ENCODE data around the gene ZNF385D.
"Not testable (repeated sequence)": the region's sequence is repeated elsewhere in the genome, so short reads cannot be mapped to it uniquely, and the experiment has no call there.

ZNF385D gene

GRCh38 chr3:21435871-21436270 is 315.1 kb downstream of the ZNF385D start:
- DNase-seq = no peak

DNA sequence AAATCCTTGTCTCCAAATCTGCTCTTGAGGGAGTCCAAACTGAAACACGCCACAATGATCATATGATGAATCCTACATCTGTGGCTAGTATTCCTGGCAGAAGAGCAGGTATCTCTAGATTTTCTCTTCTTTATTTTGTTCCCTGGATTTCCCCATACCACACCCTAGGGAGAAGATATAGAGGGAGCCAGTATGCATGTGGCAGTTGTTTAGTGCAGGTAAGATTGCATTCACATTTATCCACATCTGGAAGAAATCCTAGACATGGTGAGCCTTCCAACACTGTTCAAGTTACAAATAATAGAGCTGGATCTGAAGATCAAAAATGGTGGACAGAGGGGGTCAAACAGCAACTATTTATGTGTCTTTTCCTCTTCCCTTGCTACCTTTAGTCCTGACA is 316.7 kb downstream of the ZNF385D start:
- DNase-seq = no peak

DNA sequence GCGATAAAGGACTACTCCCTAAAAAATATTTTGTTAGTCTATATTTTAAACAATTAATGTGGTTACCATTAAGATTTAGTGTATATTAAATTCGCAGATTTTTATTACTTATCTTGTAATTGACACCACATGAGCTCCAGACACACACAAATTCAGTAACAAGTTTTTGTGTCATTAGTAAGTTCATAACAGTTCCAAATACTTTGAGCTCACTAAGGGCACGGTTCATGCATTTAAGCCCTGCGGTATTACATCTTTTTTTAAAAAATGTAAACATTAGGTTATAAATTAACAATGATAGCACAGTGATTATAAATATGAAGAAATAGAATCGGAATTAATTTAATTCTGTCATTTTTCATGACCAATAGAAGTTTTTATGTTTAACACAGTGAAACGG is 317.3 kb downstream of the ZNF385D start:
- no peak for DNase-seq

DNA sequence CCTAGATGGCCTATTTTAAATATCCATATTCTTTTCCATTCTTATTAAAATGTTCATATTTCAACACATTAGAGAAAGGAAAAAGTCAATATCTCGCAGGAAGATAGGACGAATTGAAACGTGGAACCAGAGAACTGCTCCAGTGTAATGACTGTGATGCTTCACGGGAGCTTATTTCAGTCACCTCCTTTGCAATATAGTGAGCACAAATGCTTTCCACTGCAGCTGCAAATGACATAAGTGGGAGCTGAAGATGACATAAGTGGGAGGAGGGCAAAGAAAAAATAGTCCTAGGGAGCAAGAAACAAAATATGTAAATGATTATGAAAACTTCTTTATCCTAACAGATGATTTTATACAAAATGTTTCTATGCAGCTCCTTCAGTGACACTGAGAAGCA is 324.1 kb downstream of the ZNF385D start:
- DNase-seq = no peak

DNA sequence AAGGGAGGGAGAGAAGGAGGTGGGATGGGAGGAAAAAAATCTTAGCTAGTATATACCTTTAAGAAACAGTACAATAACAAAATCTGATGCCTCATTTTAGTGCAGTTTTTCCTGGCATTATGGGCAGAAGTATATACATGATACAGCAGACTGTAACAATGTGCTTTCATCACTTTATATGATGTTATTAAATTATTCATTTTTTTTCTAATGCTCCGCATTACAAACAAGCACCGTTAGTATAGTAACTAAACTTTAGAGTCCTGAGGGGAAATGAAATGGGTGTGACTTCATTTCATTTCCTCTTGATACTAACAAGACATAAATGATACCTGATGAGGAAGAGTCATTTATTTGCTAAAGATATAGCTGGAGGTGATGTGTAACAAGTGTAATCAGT is 325.3 kb downstream of the ZNF385D start:
- DNase-seq = no peak

GRCh38 chr3:21421096-21421495 is 329.9 kb downstream of the ZNF385D start:
- no peak for DNase-seq

DNA sequence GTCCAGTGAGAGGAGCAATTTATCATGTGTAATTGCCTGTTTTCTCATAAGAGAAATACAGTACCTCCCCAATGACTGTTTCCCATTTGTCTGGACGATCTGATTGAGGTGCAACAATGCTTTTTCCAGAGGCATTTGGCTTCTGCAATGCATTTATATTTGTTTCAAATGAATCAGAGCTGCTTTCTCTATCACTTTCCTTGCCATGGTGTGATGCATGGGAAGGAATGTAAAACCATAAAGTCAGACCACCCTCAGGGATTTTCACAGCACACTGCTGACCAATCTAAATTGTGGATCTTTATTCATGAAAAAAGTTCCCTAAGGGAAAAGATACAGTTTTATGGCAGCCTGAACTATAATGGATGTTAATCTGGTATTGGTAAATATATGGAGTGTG is 333.0 kb downstream of the ZNF385D start:
- no peak for DNase-seq

DNA sequence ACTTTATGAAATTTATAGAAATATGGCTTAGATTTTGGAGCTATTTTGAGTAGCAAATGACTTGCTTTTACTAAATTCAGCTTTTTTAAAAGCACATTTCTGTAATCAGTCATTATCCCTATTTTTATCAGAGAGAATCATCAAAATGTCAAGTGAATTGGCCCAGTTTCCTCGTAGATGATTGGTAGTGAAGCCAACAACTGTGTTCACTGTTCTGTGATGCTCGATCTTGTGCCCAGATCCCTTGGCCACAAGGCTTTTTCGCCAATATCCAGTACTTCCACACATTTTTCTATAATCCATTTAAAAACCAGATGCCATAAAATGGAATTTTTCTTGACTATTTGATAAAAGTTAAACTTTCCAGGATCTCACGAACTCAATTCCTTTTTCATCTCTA is 336.5 kb downstream of the ZNF385D start:
- no peak for DNase-seq

- no peak for DNase-seq
These were observed 340.0 kb downstream of the ZNF385D start for GRCh38 chr3:21411058-21411457.

GRCh38 chr3:21409401-21409800 is 341.6 kb downstream of the ZNF385D start:
- DNase-seq = no peak

- DNase-seq = no peak
These were observed 343.3 kb downstream of the ZNF385D start for GRCh38 chr3:21407743-21408142.

- DNase-seq = no peak
These were observed 345.0 kb downstream of the ZNF385D start for GRCh38 chr3:21405671-21406667.

- no peak for DNase-seq
These were observed 352.5 kb downstream of the ZNF385D start for GRCh38 chr3:21398461-21398860.

DNA sequence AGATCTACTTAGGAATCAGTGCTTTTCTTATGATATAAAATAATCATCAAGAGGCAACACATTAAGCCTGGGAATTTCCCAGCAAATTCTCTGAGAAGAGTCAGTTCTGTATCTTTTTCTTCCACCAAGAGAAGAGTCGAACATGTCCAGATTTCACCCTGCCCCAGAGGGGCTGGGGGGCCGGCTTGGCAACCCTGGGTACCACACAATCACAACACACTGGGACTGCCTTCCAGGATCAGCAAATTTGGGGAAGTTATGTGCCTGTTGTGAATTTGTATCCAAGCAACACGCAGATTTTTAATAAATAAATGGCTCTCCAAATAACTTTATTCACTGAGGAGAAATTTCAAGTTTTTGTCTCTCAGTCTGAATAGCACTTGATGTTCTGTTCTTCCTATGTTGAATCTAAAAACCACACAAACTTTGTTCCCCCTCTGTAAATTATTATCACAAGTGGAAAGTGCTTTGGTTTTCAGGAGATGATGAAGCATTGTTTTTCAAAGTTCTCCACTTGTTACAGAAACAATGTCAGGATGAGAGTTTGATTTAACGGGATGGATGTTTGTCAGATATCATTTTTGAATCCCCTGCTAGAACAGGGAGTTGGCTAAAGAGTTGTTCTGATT is 357.2 kb downstream of the ZNF385D start:
- no peak for DNase-seq

- no peak for DNase-seq
These were observed 358.5 kb downstream of the ZNF385D start for GRCh38 chr3:21392526-21392925.

DNA sequence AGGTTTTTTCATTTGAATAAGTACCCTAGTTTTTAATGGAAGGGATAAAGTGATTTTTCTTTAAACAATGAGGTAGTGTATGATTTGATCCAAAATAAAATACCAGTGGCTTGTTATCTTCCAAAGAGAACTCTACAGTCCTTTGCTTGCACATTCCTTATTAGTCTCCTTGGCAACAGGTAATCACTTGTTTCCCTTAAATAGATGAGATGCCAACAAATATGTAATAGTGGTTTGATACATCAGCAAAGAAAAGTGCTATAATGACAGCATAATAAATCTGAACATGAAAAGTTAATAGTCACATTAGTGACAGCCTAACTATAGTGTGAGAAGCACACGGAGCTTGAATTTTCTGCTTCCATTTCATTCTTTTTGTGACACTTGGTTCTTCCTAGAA is 360.2 kb downstream of the ZNF385D start:
- DNase-seq = no peak

DNA sequence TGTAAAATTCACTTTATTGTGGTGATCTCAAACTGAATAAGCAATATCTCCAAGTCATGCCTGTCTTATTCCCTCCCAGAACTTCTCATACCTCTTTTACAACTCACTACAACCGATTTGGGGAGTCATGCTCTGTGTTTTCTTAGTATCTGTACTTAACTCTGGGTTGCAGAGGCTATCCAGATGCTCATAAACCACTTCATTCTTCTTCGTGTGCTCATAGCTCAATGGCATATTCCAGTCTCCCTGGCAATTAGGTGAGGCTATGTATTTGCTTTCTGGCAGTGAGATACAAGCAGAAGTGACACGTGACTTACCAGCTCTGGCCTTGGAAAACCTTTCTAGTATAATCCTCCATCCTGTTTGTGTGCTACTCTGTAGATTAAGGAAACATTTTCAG is 360.9 kb downstream of the ZNF385D start:
- no peak for DNase-seq

DNA sequence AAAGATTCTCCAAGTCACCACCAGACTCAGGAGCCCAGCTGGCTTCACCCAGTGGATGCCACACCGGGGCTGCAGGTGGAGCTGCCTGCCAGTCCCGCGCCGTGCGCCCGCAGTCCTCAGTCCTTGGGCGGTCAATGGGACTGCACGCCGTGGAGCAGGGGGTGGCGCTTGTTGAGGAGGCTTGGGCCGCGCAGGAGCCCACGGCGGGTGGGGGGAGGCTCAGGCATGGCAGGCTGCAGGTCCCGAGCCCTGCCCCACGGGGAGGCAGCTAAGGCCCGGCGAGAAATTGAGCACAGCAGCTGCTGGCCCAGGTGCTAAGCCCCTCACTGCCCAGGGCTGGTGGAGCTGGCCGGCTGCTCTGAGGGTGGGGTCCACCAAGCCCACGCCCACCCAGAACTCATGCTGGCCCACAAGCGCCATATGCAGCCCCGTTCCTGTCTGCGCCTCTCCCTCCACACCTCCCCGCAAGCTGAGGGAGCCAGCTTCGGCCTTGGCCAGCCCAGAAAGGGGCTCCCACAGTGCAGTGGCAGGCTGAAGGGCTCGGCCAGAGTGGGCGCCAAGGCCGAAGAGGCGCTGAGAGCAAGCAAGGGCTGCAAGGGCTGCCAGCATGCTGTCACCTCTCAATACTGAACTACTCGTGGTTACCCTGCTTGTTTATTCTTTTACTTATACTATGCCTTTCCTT is 363.7 kb downstream of the ZNF385D start:
- DNase-seq = not testable (repeated sequence)

- DNase-seq = not testable (repeated sequence)
These were observed 373.0 kb downstream of the ZNF385D start for GRCh38 chr3:21378036-21378435.

DNA sequence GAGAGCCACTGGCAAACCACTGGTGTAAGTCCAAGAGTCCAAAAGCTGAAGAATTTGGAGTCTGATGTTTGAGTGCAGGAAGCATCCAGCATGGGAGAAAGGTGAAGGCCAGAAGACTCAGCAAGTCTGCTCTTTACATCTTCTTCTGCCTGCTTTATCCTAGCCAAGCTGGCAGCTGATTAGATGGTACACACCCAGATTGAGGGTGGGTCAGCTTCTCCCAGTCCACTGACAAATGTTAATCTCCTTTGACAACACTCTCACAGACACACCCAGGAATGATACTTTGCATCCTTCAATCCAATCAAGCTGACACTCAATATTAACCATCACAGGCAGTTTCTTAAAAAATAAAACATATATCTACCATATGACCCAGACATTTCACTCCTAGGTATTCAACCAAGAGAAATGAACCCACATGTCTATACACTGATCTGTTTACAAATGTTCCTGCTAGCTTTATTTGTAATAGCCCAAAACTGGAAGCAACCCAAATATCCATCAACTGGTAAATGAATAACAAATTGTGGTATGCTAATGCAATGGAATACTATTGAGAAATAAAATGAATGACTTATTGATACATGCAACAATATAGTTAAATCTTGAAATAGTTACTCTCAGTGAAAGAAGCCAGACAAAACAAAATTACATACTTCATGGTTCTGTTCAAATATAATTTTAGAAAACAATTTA is 373.8 kb downstream of the ZNF385D start:
- no peak for DNase-seq

DNA sequence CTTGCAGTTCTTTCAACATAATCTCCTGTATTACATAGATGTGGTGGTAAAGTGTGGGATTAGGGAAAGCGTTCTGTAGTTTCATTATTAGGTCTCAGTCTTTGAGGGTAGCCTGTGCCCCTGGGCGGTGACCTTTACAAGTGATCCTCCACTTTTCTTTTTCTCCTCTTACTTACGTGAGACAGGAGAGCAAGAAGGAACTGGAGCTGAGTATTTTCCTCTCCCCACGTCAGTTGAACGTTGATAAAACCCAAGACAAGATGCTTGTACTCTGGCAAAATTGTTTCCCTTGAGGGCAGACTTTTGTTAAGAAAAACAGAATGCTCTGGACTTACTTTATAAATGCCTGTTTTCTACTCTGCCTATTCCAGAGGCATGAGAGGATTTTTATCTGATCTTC is 378.7 kb downstream of the ZNF385D start:
- no peak for DNase-seq

Measured in hippocampal formation (tissue), 2 donors.